Measurements from ENCODE around the gene FAM76B.

FAM76B gene

DNA sequence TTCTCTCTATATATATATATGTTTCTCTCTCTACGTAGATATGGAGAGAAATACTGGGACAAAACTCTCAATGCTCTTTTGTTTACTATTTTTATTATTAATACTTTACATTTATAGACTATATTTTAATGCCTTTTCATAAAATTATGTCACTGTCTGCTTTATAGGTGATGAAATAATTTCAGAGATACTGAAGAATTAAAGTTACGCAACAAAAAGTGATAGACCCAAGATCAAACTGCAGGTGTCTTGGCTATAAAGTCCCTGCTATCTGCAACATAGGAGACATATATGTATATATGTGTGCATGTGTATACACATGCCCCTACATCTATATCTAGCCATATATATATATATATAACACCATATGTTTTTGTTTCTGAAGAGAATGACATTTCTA lies 60.8 kb downstream of the FAM76B start:
- DNase-seq = no peak

DNA sequence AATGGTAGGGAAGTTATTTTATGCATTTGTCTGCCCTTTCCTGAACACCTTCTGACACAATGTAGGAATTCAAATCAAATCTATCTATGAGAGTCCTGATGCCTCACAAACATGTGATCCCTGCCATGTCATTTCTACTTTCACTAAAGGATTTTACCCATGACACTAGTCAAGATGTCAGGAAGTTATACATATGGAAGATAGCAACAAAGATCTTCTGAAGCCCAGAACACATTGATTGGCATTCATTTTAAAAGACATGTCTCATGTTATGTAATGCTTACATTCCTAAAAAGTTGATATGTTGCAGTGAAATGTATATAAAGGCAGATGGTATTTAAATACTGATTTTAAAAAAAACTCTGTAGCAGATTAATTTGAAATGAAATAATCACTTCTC lies 61.5 kb downstream of the FAM76B start:
- DNase-seq = no peak

DNA sequence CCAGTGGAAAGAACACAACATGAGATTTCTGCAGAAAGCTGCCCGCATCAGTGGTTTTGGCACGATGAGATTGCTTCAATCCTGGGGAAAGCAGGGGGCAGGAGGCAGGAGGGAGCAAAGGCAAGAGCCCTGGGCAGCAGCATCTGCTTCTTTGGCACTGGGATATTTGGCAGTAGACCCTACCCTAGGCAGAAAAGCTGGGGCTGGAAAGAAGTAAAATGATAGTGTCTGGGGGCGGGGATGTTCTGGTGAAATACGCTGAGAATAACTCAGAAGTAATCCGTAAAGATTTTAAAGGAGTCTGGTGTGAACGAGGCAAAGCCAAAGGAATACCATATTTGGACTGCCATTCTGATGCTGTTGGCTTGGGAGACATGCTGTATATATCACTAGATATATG lies 62.0 kb downstream of the FAM76B start:
- no peak for DNase-seq

DNA sequence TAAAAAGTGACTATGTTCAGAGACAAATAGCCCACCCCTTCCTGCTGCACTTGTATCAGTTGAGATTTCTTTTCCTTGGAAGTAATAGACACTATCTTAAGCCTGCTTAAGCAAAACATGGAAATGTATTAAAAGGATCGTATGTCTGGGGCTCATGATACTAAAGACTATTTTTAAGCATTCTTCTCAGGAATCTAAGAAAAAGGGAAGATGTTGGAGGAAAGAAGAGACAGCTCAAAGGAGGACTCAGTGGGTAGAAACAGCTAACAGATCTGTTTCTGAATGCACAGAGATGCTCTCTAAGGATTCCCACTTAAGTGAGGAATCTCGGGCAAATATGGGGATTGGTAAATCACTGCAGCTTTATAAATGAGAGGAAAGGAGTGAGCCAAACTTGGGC lies 62.5 kb downstream of the FAM76B start:
- no peak for DNase-seq

DNA sequence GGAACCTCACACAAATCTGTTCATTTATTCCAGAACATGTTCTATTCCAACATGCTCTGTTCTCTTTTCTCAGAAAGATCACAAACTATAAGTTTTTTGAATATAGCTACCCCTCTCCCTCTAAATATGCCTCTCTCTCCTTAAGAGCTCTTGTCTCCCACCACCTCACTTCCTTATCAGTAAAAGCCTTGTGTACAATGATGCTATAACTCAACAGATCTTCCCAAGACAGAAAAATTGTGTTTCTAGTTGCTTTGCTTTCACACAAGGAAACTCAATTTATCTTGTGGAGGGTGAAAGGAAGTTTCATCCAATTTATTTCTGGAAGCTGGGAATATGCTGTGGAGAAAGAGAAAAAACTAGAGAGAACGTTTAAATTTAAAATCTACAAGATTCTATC lies 64.4 kb downstream of the FAM76B start:
- no peak for DNase-seq

DNA sequence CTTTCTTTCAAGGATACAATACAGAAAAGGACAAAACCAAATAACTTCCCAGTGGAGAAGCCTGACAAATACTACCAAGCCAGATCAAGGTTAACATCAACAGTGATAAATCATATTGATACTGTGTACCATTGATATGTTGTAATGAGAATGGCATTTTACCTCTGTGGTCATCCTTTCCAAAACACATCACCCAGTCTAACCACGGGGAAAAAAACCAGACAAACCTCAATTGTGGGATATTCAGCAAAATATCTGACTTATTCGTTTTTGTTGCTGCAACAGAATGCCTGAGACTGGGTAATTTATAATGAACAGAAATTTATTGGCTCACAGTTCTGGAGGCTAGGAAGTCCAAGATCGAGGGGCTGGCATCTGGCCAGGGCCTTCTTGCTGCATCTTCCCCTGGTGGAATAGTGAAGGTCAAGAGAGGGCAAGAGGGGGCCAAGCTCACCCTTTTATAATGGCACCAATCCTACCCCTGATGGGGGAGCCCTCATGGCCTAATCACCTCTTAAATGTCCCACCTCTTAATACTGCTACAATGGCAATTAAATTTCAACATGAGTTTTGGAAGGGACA lies 66.1 kb downstream of the FAM76B start:
- DNase-seq = no peak

DNA sequence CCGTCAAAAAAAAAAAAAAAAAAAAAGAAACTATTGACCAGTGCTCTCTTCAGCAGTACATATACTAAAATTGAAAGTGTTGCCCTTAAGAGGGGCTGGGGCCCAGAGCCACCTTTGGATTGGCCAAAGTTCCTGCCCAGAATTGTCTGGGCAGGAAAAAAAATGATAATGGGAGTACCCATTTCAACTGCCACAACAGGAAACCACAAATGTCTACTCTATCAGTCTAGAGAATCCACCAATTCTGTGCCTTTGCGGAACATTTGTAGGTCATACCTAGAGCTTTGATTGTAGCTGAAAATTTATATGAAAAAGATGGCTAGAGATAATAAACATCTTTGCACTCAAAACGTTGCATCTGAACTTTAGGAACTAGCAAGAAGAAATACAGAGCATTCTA lies 69.4 kb downstream of the FAM76B start:
- no peak for DNase-seq
